Ishikawa (cell line): ENCODE measurements around the gene DACH1.

ENCODE experiments used
- CEBPB ChIP-seq: IDR thresholded peaks from 2 replicates; pipeline ENCODE4 v1.6.1; 2012
- EP300 ChIP-seq: IDR thresholded peaks from 2 replicates; pipeline ENCODE4 v1.6.1; 2012; ENCODE audit warnings: borderline replicate concordance
- FOXM1 ChIP-seq: IDR thresholded peaks from 2 replicates; pipeline ENCODE4 v1.6.1; 2012; ENCODE audit warnings: low read depth, borderline replicate concordance
- RAD21 ChIP-seq: IDR thresholded peaks from 2 replicates; pipeline ENCODE4 v1.6.1; 2012; ENCODE audit warnings: low read depth
- TAF1 ChIP-seq: IDR thresholded peaks from 2 replicates; pipeline ENCODE4 v1.6.1; 2012; ENCODE audit warnings: low read depth, mild to moderate bottlenecking
- TCF12 ChIP-seq: IDR thresholded peaks from 2 replicates; pipeline ENCODE4 v1.6.1; 2012; ENCODE audit warnings: low read depth
- TF ChIP-seq, protein P1 (sequence below): IDR thresholded peaks from 2 replicates; pipeline ENCODE4 v1.6.1; 2012
- TF ChIP-seq, protein P2 (sequence below): IDR thresholded peaks from 2 replicates; pipeline ENCODE4 v1.6.1; 2012; ENCODE audit warnings: low read depth, mild to moderate bottlenecking

DNA sequence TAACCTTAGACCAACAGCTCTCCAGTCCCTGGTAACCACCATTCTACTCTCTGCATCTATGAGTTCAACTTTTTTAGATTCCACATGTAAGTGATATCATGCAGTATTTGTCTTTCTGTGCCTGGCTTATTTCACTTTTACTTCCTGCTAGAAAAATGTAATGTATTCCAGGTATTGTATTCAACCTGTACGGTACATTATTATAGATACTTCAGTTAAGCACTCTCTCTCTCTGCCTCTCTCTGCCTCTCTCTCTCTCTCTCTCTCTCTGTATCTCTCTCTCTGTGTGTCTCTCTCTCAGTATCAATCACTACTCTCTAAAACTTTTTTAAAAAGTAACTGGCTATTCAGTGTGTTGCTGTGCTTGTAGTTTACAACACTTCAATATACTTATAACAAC is 8.4 kb downstream of the DACH1 start:
- TF ChIP-seq EP300 (no peak), TAF1 (no peak), CEBPB (no peak), TCF12 (no peak), RAD21 (no peak), FOXM1 (no peak)
- TF ChIP-seq, protein P1, sequence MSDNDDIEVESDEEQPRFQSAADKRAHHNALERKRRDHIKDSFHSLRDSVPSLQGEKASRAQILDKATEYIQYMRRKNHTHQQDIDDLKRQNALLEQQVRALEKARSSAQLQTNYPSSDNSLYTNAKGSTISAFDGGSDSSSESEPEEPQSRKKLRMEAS = no peak
- TF ChIP-seq, protein P2, sequence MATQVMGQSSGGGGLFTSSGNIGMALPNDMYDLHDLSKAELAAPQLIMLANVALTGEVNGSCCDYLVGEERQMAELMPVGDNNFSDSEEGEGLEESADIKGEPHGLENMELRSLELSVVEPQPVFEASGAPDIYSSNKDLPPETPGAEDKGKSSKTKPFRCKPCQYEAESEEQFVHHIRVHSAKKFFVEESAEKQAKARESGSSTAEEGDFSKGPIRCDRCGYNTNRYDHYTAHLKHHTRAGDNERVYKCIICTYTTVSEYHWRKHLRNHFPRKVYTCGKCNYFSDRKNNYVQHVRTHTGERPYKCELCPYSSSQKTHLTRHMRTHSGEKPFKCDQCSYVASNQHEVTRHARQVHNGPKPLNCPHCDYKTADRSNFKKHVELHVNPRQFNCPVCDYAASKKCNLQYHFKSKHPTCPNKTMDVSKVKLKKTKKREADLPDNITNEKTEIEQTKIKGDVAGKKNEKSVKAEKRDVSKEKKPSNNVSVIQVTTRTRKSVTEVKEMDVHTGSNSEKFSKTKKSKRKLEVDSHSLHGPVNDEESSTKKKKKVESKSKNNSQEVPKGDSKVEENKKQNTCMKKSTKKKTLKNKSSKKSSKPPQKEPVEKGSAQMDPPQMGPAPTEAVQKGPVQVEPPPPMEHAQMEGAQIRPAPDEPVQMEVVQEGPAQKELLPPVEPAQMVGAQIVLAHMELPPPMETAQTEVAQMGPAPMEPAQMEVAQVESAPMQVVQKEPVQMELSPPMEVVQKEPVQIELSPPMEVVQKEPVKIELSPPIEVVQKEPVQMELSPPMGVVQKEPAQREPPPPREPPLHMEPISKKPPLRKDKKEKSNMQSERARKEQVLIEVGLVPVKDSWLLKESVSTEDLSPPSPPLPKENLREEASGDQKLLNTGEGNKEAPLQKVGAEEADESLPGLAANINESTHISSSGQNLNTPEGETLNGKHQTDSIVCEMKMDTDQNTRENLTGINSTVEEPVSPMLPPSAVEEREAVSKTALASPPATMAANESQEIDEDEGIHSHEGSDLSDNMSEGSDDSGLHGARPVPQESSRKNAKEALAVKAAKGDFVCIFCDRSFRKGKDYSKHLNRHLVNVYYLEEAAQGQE = no peak
